Central memory CD4-positive, alpha-beta T cell (primary cell): ENCODE measurements around the gene PDE11A.

Source experiments
- DNase-seq: peaks from one replicate; pipeline ENCODE4 v3.0.0; 2022

The PDE11A gene

GRCh38 chr2:177753682-177754491 is 318.7 kb downstream of the PDE11A start:
- peak; percentile 38 for DNase-seq

- DNase-seq, result no peak
Observed at GRCh38 chr2:177748360-177748759, 324.2 kb downstream of the PDE11A start.

GRCh38 chr2:177747384-177747783 is 325.2 kb downstream of the PDE11A start:
- no peak for DNase-seq

- DNase-seq, result no peak
Observed at GRCh38 chr2:177746358-177746757, 326.2 kb downstream of the PDE11A start.

- DNase-seq, result no peak
Observed at GRCh38 chr2:177745531-177745930, 327.0 kb downstream of the PDE11A start.

- no peak for DNase-seq
Observed at GRCh38 chr2:177742851-177743250, 329.7 kb downstream of the PDE11A start.

GRCh38 chr2:177741866-177742265 is 330.7 kb downstream of the PDE11A start:
- DNase-seq, result no peak

GRCh38 chr2:177740700-177741099 is 331.9 kb downstream of the PDE11A start:
- DNase-seq, result no peak

- no peak for DNase-seq
Observed at GRCh38 chr2:177738461-177739235, 333.9 kb downstream of the PDE11A start.

- DNase-seq, result no peak
Observed at GRCh38 chr2:177735318-177735803, 337.2 kb downstream of the PDE11A start.

- no peak for DNase-seq
Observed at GRCh38 chr2:177733322-177733855, 339.2 kb downstream of the PDE11A start.

- DNase-seq, result no peak
Observed at GRCh38 chr2:177731384-177731783, 341.2 kb downstream of the PDE11A start.

GRCh38 chr2:177730792-177731191 is 341.8 kb downstream of the PDE11A start:
- no peak for DNase-seq

- DNase-seq, result no peak
Observed at GRCh38 chr2:177730363-177730762, 342.2 kb downstream of the PDE11A start.

GRCh38 chr2:177728920-177729319 is 343.7 kb downstream of the PDE11A start:
- DNase-seq, result no peak

- no peak for DNase-seq
Observed at GRCh38 chr2:177728399-177728765, 344.2 kb downstream of the PDE11A start.

GRCh38 chr2:177727577-177728398 is 344.8 kb downstream of the PDE11A start:
- no peak for DNase-seq

GRCh38 chr2:177726931-177727348 is 345.6 kb downstream of the PDE11A start:
- DNase-seq, result no peak

GRCh38 chr2:177724398-177725287 is 347.9 kb downstream of the PDE11A start:
- no peak for DNase-seq

GRCh38 chr2:177723235-177723634 is 349.3 kb downstream of the PDE11A start:
- no peak for DNase-seq

GRCh38 chr2:177721818-177722567 is 350.6 kb downstream of the PDE11A start:
- DNase-seq, result no peak
